Heart right ventricle (tissue), 16 donors: ENCODE measurements around the gene CREB5. TPM values are rescaled to one million over a fixed set of nuclear protein-coding genes. Genes with fewer than 3 reads are reported as not detected.

Experiments used
- ATAC-seq, 8 donors: fragments of 200-7000 bp; cut with Tn5 transposase; one replicate each; pipeline ENCODE4 v1.9.1; 2020; ENCODE audit warnings: mild to moderate bottlenecking in 8 of 8, moderate library complexity in 8 of 8, moderate number of reproducible peaks in 1 of 8
- DNase-seq, 2 donors: peaks; one replicate each; pipeline ENCODE4 v3.0.0-alpha.2; 2020
- H3K27ac ChIP-seq, 10 donors: fragments of 200-600 bp; sonication (generic) in 2 of 10; one replicate each; pipeline versions ENCODE4 v1.5.0 to v1.8.0; 2020 to 2022; ENCODE audit warnings: mild to moderate bottlenecking in 3 of 10
- H3K27me3 ChIP-seq, 7 donors: fragments of 200-600 bp; one replicate each; pipeline ENCODE4 v1.8.0; 2021 to 2022; ENCODE audit warnings: mild to moderate bottlenecking in 2 of 7
- H3K36me3 ChIP-seq, 9 donors: fragments of 200-600 bp; sonication (generic) in 1 of 9; one replicate each; pipeline versions ENCODE4 v1.5.0 to v1.8.0; 2020 to 2022; ENCODE audit warnings: mild to moderate bottlenecking in 2 of 9
- H3K4me1 ChIP-seq, 9 donors: fragments of 200-600 bp; sonication (generic) in 1 of 9; one replicate each; pipeline versions ENCODE4 v1.5.0 to v1.8.0; 2020 to 2022; ENCODE audit warnings: mild to moderate bottlenecking in 4 of 9
- H3K4me3 ChIP-seq, 10 donors: fragments of 200-600 bp; sonication (generic) in 2 of 10; one replicate each; pipeline versions ENCODE4 v1.5.0 to v1.8.0; 2020 to 2022; ENCODE audit warnings: mild to moderate bottlenecking in 7 of 10, moderate library complexity in 2 of 10
- H3K9me3 ChIP-seq, 11 donors: fragments of 200-600 bp in 10 of 11; sonication (generic) in 2 of 11; one replicate each; pipeline versions ENCODE4 v1.5.0 to v1.8.0; 2013 to 2022; ENCODE audit warnings: mild to moderate bottlenecking in 2 of 11, control low read depth in 1 of 11, moderate library complexity in 1 of 11
- WGBS, 2 donors: extraction: QIAGEN DNeasy Blood & Tissue Kit; methylation state at CpG; one replicate each; pipeline ENCODE4 v1.1.7; 2013; ENCODE audit warnings: inconsistent platforms in 1 of 2; 5-methylcytosine and 5-hydroxymethylcytosine counted together
- intact Hi-C, 10 donors: fragments of 100-400 bp; cut with DNase I; formaldehyde crosslinking; loops; one replicate each; pipeline versions ENCODE4 v1.11.1 to v1.14.2; 2022
- polyA plus RNA-seq, 2 donors: library from polyadenylated mRNA; stranded (reverse); fragments of 200-250 nt; gene quantifications; one replicate each; pipeline ENCODE4 v1.2.3, GENCODE V29; 2013
- total RNA-seq, 10 donors: library from RNA; stranded (reverse); fragmentation: NEBNext Ultra II Directional in 3 of 10; extraction: Animal tissue kit (Norgen Biotek cat#: 25700) in 3 of 10; gene quantifications; one replicate each; pipeline versions ENCODE4 v1.2.1 to v1.2.4, GENCODE V29; 2021 to 2023
- TF ChIP-seq, protein P1 (sequence below), 9 donors: fragments of 200-600 bp; sonication (generic) in 2 of 9; IDR thresholded peaks; one replicate each; pipeline versions ENCODE4 v1.5.0 to v1.8.0; 2021 to 2022; ENCODE audit warnings: antibody characterized with exemption in 9 of 9, mild to moderate bottlenecking in 5 of 9, moderate library complexity in 1 of 9
- donor health status: Arrhythmogenic right ventricular cardiomyopathy.
- donor health status: ischemic (EF 13 %, LVEDD 7.1; RV severe dilation, severe dysfunction).
- donor health status: healthy with polysubstance abuse.
- donor health status: DM: no; HTN: yes; CAD: no.
- donor health status: DM: no; HTN: no; CAD: no.
- donor health status: ischemic (EF 25% LVEDD 6.9; RV normal size, moderate dysfunction).
- donor health status: ischemic (EF 25% LVEDD 5.7; RV mildly dilated, moderate dysfunction).
- donor health status: healthy.
- donor health status: DM: yes; HTN: yes; CAD: no.
- donor health status: Ischemic cardiomyopathy.
- donor health status: ischemic (EF 35%, LVEDD 5.7; RV mildly dilated, moderate dysfunction).
- donor health status: nonischemic (EF 11% LVEDD 7.7; RV severe dilation, severe dysfunction).
- donor health status: DM: yes; HTN: yes; CAD: no.
- donor health status: PGD.
- donor health status: ischemic (EF 29% LVEDD 5.4; RV normal size, mild dysfunction).
- donor health status: nonischemic (EF 23%, LVEDD 6.1; RV moderate dilation, normal function).

The CREB5 gene
- total and polyA plus RNA-seq, 12 donors: 4.7 to 170 (median 19.0) TPM

DNA sequence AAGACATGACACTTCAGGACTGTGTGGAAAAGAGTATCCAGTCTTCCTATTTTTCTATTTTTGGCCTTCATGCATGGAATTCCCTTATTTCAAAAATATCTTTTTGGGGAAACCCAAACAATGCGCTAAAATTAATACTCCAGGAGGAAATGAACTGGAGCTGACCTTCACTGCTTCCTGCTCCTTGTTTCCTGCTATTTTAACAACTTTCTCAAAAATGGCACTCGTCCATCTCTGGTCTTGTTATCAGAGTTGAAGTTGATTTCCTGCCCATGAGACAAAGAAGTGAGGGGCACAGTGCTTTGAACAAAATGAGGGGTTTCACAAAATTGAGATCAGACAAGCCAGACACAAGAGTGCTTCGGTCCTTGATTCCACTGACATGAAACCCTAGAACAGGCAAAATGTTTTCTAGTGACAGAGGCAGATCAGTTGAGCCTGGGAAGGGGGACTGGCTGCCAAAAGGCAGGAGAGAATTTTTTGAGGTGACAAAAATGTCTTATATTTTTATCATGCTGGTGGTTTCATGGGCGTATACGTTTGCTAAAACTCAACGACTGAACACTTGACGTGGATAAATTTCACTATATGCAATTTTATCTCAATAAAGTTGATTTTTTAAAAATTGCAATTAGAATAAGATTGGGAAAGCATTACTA, 193.2 kb downstream of the CREB5 start:
- WGBS, 2 donors: 39 to 52% methylated on average over 7 of the region's 7 CpGs
- Histone ChIP-seq H3K4me3 (no peak overlapping the region), H3K36me3 (no peaks in the 10 kb centered on the region), H3K27me3 (no peaks in the 10 kb centered on the region), H3K27ac (peak overlapping the region in 2 of 10 donors; percentile 6 to 13), H3K4me1 (peaks cover 10 to 49% (median 34%) of the 10 kb centered on the region in 9 donors), H3K9me3 (no peaks in the 10 kb centered on the region)
- DNase-seq: no peak
- ATAC-seq: peak in 5 of 8 donors; percentile 29 to 77 (median 72)
- TF ChIP-seq, protein P1, sequence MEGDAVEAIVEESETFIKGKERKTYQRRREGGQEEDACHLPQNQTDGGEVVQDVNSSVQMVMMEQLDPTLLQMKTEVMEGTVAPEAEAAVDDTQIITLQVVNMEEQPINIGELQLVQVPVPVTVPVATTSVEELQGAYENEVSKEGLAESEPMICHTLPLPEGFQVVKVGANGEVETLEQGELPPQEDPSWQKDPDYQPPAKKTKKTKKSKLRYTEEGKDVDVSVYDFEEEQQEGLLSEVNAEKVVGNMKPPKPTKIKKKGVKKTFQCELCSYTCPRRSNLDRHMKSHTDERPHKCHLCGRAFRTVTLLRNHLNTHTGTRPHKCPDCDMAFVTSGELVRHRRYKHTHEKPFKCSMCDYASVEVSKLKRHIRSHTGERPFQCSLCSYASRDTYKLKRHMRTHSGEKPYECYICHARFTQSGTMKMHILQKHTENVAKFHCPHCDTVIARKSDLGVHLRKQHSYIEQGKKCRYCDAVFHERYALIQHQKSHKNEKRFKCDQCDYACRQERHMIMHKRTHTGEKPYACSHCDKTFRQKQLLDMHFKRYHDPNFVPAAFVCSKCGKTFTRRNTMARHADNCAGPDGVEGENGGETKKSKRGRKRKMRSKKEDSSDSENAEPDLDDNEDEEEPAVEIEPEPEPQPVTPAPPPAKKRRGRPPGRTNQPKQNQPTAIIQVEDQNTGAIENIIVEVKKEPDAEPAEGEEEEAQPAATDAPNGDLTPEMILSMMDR (IDR thresholded peaks at IDR 0.05): no peak
- intact Hi-C loops: no loop called here

DNA sequence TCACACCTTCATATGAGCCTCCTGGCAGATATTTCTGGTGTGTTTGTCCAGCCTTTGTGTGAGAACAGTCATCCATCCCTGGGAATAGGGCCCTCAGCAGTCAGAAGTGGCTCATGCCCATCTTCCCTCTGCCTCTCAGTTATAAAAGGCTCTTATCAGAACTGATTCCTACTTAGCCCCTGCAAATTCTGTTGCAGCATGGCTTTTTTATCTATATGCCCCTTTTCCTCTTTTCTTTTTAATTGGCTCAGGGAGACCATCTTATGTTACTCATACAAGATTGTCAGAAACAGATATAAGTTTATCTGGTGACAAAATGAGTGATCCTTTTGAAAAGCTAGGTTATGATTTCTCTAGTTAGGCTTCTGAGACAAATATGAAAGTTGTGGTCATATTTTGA, 194.1 kb downstream of the CREB5 start:
- ATAC-seq: no peak
- peaks cover 10 to 49% (median 34%) of the 10 kb centered on the region in 9 donors for H3K4me1 ChIP-seq
- H3K4me3 ChIP-seq: no peak overlapping the region
- TF ChIP-seq, protein P1 (IDR thresholded peaks at IDR 0.05): no peak
- no peaks in the 10 kb centered on the region for H3K27me3 ChIP-seq
- intact Hi-C loops: no loop called here
- H3K27ac ChIP-seq: no peak overlapping the region
- no peak for DNase-seq
- no peaks in the 10 kb centered on the region for H3K36me3 ChIP-seq
- no peaks in the 10 kb centered on the region for H3K9me3 ChIP-seq

DNA sequence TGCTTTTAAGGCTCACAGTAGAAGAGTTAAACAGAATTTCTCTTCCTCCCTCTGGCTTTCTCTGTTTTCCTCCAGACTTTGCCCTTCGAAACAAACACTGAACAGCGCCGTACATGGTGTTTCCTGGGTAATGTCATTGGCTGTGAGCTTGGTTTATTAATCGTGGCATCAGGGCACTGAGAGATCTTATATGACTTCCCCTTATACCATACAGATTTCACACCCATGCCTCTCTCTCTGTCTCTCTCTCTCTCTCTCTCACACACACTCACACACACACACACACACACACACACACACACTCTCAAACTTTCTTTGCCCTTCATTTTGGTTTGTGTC, 195.5 kb downstream of the CREB5 start:
- no peaks in the 10 kb centered on the region for H3K27me3 ChIP-seq
- peaks cover 10 to 49% (median 34%) of the 10 kb centered on the region in 9 donors for H3K4me1 ChIP-seq
- H3K27ac ChIP-seq: no peak overlapping the region
- intact Hi-C loops: no loop called here
- no peak overlapping the region for H3K4me3 ChIP-seq
- no peak for DNase-seq
- 66 to 70% methylated on average over 4 of the region's 4 CpGs for WGBS, 2 donors
- TF ChIP-seq, protein P1 (IDR thresholded peaks at IDR 0.05): no peak
- no peak for ATAC-seq
- H3K36me3 ChIP-seq: no peaks in the 10 kb centered on the region
- no peaks in the 10 kb centered on the region for H3K9me3 ChIP-seq

DNA sequence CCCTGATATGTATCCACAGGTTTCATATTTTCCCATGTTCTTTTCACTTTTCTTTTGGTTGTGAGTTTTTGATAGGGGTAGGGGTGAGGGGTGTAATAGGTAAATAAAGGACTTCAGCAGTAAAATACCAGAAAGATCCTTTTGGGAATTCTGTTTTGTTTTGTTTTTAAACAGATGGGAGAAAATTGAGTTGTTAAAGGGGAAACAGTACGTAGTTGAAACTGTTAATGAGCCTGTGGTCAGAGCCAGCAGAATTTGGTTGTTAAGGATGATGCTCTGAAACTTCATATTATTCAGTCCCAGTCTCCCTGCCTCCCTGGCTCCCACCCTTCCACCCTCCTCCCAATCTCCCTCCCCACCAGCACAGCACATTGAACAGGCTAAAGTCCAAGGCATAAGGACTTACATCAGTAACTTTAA, 195.9 kb downstream of the CREB5 start:
- intact Hi-C loops: no loop called here
- no peak overlapping the region for H3K4me3 ChIP-seq
- 74% methylated on average over 1 of the region's 1 CpG for WGBS, 2 donors
- DNase-seq (no peak), ATAC-seq (no peak)
- H3K9me3 ChIP-seq: no peaks in the 10 kb centered on the region
- H3K4me1 ChIP-seq: peaks cover 10 to 49% (median 34%) of the 10 kb centered on the region in 9 donors
- H3K27me3 ChIP-seq: no peaks in the 10 kb centered on the region
- no peak overlapping the region for H3K27ac ChIP-seq
- TF ChIP-seq, protein P1 (IDR thresholded peaks at IDR 0.05): no peak
- no peaks in the 10 kb centered on the region for H3K36me3 ChIP-seq
